GM12873 (cell line): ENCODE measurements around the gene CST9.

Experiments
- TF ChIP-seq, protein P1 (sequence below): IDR thresholded peaks from 2 replicates; pipeline ENCODE4 v1.5.1; 2012; ENCODE audit warnings: low read depth, mild to moderate bottlenecking, moderate library complexity, low read length, control low read depth; ENCODE audit not compliant: insufficient read depth; ENCODE audit errors: missing control alignments

Gene CST9

DNA sequence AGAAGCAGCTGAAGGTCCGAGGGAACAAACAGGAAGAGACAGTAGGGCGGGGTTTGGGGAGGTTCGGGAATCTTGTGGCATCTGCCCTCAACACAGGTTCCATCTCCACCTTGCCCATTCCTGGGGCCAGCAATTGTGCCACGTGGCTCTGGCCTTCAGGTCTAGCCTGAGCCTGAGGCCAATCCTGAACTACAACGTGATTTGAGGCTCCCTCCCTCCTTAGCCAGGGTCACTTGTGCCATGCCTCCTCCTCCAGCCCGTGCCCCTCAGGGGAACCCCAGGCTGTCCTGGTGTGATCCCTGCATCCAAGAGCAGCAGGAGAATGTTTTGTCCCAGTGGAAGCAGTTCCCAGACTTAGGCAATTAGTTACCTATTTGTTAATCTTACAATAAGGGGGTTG, 3.0 kb downstream of the CST9 start:
- TF ChIP-seq, protein P1, sequence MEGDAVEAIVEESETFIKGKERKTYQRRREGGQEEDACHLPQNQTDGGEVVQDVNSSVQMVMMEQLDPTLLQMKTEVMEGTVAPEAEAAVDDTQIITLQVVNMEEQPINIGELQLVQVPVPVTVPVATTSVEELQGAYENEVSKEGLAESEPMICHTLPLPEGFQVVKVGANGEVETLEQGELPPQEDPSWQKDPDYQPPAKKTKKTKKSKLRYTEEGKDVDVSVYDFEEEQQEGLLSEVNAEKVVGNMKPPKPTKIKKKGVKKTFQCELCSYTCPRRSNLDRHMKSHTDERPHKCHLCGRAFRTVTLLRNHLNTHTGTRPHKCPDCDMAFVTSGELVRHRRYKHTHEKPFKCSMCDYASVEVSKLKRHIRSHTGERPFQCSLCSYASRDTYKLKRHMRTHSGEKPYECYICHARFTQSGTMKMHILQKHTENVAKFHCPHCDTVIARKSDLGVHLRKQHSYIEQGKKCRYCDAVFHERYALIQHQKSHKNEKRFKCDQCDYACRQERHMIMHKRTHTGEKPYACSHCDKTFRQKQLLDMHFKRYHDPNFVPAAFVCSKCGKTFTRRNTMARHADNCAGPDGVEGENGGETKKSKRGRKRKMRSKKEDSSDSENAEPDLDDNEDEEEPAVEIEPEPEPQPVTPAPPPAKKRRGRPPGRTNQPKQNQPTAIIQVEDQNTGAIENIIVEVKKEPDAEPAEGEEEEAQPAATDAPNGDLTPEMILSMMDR: no peak

- TF ChIP-seq, protein P1: no peak
These were observed 3.5 kb downstream of the CST9 start for GRCh38 chr20:23602241-23602640.

DNA sequence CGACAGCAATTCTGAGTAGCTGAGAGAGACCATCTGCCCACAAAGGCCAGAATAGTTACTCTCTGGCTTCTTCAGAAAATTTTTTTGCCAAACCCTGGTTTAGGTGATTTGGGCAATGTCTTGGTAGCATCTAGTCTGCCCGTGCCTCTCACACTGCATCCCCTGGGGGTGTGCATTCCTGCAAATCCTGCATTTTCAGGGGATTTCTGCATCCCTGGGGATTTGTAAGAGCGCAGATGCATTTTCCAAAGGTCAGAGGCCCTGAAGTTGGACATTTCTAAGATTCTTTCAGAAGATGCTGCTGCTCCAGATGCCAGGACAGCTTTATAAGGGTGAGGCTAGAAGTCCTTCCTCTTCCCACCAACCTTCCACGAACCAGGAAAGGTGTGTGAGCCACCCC, 4.0 kb downstream of the CST9 start:
- TF ChIP-seq, protein P1: no peak

DNA sequence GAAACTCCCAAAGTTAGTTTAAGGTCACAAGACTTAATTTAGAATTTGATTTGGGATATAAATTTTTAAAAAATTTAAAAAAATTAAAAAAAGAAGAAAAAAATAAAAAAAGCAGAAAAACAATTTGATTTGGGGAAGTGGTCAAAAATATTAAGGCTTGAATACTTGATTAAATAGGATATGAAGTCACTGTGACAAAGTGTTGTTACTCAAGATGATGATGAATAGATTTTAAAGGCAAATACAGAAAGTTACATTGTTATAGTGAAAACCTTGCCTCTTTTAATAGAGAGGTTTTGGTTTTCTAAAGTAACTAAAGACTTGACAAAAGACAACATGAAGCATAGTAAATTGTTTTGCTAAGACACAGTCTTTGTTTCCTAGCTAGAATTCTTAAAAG, 7.2 kb downstream of the CST9 start:
- TF ChIP-seq, protein P1: no peak

DNA sequence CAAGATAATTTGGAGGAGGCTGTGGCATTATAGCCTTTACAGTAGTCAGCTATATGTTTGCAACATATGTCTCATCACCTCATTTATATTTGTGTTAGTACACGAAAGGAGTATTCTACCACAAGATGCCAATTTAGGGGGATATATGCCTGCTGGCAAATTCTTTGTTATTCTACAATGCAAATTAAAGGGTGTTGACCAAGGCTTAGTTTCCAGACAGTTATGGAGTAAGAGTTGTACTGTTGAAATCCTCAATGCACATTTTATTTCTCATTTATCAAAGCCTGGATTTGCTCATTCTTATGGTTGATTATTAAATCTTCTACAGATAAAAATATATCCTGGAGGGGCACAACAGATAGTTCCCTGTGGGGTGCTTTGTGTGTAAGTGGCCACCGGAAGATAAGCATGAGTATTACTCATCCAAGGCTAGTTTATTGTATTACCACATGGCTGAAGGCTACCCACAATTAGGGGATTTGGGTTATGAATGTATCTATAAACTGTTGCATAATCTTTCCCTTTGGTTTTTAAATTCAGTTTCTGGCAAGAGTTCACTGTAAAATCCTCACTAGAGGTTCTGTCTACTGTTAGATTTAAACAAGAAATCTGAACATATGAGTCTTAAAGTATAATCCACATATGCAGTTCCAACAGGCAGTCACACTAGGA, 9.0 kb downstream of the CST9 start:
- TF ChIP-seq, protein P1: no peak

GRCh38 chr20:23595941-23596340, 9.8 kb downstream of the CST9 start:
- TF ChIP-seq, protein P1: no peak

DNA sequence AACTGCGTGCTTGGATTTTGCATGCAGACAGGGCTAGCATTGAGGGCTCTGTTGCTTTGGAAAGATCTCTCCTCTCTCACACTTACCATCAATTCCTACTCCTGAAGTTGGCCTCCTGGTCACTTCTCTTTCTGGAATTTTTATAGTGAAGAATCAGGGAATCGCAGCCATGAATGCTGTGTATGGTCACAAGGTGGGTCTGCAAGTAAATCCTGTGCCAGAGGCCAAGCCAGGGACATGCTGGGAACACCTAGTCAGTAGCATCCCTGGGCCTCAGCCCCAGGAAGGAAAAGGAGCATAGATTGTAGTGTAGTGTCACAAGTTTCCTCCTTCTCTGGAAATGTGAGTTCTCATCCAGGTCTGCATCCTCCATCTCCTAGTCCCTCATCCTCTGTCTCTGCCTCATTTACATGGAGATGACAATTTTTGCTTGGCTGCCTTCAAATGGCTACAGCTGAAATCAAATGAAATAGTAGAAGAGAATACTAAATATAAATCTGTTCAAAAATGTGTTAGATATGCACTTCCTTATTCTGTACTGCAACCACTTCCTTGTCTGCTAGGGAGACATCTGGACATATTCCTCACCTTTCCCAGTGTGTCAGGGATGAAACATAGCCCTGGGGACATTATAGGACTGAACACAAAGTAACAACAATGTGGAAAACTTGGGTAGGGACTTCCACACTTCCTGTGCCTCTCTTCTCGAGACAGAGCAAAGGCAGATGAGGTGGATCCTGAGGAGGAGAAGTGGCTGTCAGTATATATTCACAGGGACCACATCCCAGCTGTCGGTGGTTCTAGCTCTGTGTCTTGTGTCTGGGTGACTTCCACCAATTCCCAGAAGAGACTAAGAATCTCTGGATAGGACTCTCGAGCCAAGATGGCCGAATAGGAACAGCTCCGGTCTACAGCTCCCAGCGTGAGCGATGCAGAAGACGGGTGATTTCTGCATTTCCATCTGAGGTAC, 17.0 kb downstream of the CST9 start:
- TF ChIP-seq, protein P1: no peak
